ENCODE measurements around the gene SMS. TPM values are rescaled to one million over a fixed set of nuclear protein-coding genes. Genes with fewer than 3 reads are reported as not detected.

Gene SMS
- total RNA-seq, 1 experiment from 2014 or later = 218 TPM

GRCh38 chrX:21972721-21973120 lies 32.2 kb downstream of the SMS start:
- intact Hi-C loops (cut with micrococcal nuclease; ENCODE audit: unreplicated experiment) = loop anchor here (2.0 to 5.0 kb wide), 3 partner anchors 30 to 1455 kb away; no protein-coding TSS in a partner anchor
- POLR2A ChIA-PET (ENCODE audit: unreplicated experiment) = interaction anchor here (0.5 to 0.6 kb wide), 2 partner anchors 88 to 318 kb away, joined by 3 to 4 read pairs; no protein-coding TSS in a partner anchor
- H3K4me2 ChIP-seq = no peak overlapping the region
- H3K27me3 ChIP-seq (ENCODE audit: insufficient read depth, low read depth) = no peaks in the 10 kb centered on the region
- CTCF ChIA-PET = interaction anchor here (0.6 to 0.7 kb wide), 2 partner anchors 46 to 228 kb away, joined by 3 to 6 read pairs; no protein-coding TSS in a partner anchor
- DNase-seq = peak in 1 of 2 experiments; percentile 69
- TF ChIP-seq EZH2 (IDR thresholded peaks at IDR 0.05; ENCODE audit: low read depth) = no peak
- TF ChIP-seq, protein P1, sequence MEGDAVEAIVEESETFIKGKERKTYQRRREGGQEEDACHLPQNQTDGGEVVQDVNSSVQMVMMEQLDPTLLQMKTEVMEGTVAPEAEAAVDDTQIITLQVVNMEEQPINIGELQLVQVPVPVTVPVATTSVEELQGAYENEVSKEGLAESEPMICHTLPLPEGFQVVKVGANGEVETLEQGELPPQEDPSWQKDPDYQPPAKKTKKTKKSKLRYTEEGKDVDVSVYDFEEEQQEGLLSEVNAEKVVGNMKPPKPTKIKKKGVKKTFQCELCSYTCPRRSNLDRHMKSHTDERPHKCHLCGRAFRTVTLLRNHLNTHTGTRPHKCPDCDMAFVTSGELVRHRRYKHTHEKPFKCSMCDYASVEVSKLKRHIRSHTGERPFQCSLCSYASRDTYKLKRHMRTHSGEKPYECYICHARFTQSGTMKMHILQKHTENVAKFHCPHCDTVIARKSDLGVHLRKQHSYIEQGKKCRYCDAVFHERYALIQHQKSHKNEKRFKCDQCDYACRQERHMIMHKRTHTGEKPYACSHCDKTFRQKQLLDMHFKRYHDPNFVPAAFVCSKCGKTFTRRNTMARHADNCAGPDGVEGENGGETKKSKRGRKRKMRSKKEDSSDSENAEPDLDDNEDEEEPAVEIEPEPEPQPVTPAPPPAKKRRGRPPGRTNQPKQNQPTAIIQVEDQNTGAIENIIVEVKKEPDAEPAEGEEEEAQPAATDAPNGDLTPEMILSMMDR (conservative IDR thresholded peaks at IDR 0.05) = no peak
- peaks cover 26% of the 10 kb centered on the region for H3F3A ChIP-seq (ENCODE audit: insufficient read depth, low read depth)
- BruUV-seq (replicated peaks) = TSS peak; percentile 63
- peak overlapping the region; percentile 74 for H3K27ac ChIP-seq
- peaks cover 7% of the 10 kb centered on the region; the same call in 1 of the 2 replicates for H3K79me2 ChIP-seq (ENCODE audit: low read depth)
- no peak overlapping the region for H3K4me3 ChIP-seq
- H3K36me3 ChIP-seq (ENCODE audit: low read depth) = peaks cover 11% of the 10 kb centered on the region; the same call in 1 of the 2 replicates
- no peaks in the 10 kb centered on the region for H3K9me3 ChIP-seq (ENCODE audit: insufficient read depth, low read depth)
- no peaks in the 10 kb centered on the region for H4K20me1 ChIP-seq (ENCODE audit: insufficient read depth)
- H3K9me2 ChIP-seq (ENCODE audit: insufficient read depth) = no peaks in the 10 kb centered on the region
- H2AFZ ChIP-seq = no peak overlapping the region
- H3K4me1 ChIP-seq (replicated peaks; ENCODE audit: insufficient read depth) = peaks cover 24% of the 10 kb centered on the region

GRCh38 chrX:21973321-21974010 lies 33.0 kb downstream of the SMS start:
- peaks cover 24% of the 10 kb centered on the region for H3K4me1 ChIP-seq (replicated peaks; ENCODE audit: insufficient read depth)
- H3K4me3 ChIP-seq = no peak overlapping the region
- no peak overlapping the region for H2AFZ ChIP-seq
- no peaks in the 10 kb centered on the region for H3K27me3 ChIP-seq (ENCODE audit: insufficient read depth, low read depth)
- DNase-seq = peak; percentile 26 to 69
- intact Hi-C loops (cut with micrococcal nuclease; ENCODE audit: unreplicated experiment) = loop anchor here (1.0 to 5.0 kb wide), 5 partner anchors 31 to 1456 kb away; partner anchors contain the start of gene MBTPS2
- no peaks in the 10 kb centered on the region for H4K20me1 ChIP-seq (ENCODE audit: insufficient read depth)
- no peaks in the 10 kb centered on the region for H3K9me3 ChIP-seq (ENCODE audit: insufficient read depth, low read depth)
- peak overlapping the region; percentile 72 for H3K4me2 ChIP-seq
- H3K9me2 ChIP-seq (ENCODE audit: insufficient read depth) = no peaks in the 10 kb centered on the region
- H3K36me3 ChIP-seq (ENCODE audit: low read depth) = peaks cover 13% of the 10 kb centered on the region
- H3K79me2 ChIP-seq (ENCODE audit: low read depth) = peaks cover 7% of the 10 kb centered on the region; the same call in 1 of the 2 replicates
- ChIA-PET CTCF (interaction anchor here (0.7 kb wide), 1 partner anchor 46 kb away, joined by 3 read pairs; no protein-coding TSS in a partner anchor), POLR2A (ENCODE audit: unreplicated experiment) (interaction anchor here (0.6 kb wide), 3 partner anchors 12 to 319 kb away, joined by 3 to 4 read pairs (median 4); no protein-coding TSS in a partner anchor)
- BruUV-seq (replicated peaks) = no TSS peak
- TF ChIP-seq, protein P1 (conservative IDR thresholded peaks at IDR 0.05) = no peak
- TF ChIP-seq EZH2 (IDR thresholded peaks at IDR 0.05; ENCODE audit: low read depth) = no peak
- H3K27ac ChIP-seq = peak overlapping the region; percentile 74
- peaks cover 26% of the 10 kb centered on the region for H3F3A ChIP-seq (ENCODE audit: insufficient read depth, low read depth)

DNA sequence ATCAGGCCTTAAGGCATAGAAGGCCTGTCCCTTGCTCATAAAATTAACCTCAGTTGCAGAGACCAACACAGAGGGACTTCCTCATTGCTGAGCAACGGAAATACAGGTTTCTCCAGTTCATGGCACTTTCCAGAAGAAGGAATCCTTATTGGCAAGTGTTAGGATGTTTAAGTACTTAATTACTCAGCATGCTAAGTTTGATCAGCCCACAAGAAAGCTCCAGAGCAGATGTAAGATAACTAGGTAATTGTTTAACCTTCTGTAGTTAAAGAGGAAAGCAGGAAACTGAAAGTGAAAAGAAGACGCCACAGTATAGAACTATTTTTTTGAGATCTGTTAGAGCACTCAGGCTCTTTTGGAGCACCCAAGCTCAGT lies 33.5 kb downstream of the SMS start:
- no TSS peak for BruUV-seq (replicated peaks)
- Histone ChIP-seq H3K4me3 (no peak overlapping the region; the same call in 1 of the 2 replicates), H3K27me3 (ENCODE audit: insufficient read depth, low read depth) (no peaks in the 10 kb centered on the region), H3K36me3 (ENCODE audit: low read depth) (peaks cover 13% of the 10 kb centered on the region), H3K4me2 (peak overlapping the region; percentile 72), H3F3A (ENCODE audit: insufficient read depth, low read depth) (peaks cover 26% of the 10 kb centered on the region), H3K9me2 (ENCODE audit: insufficient read depth) (no peaks in the 10 kb centered on the region), H3K4me1 (replicated peaks; ENCODE audit: insufficient read depth) (peaks cover 24% of the 10 kb centered on the region), H3K27ac (peak overlapping the region; percentile 74), H2AFZ (no peak overlapping the region), H3K79me2 (ENCODE audit: low read depth) (peaks cover 7% of the 10 kb centered on the region; the same call in 1 of the 2 replicates), H3K9me3 (ENCODE audit: insufficient read depth, low read depth) (no peaks in the 10 kb centered on the region), H4K20me1 (ENCODE audit: insufficient read depth) (no peaks in the 10 kb centered on the region)
- ChIA-PET CTCF (no interaction called here), POLR2A (ENCODE audit: unreplicated experiment) (interaction anchor here (0.6 to 0.7 kb wide), 5 partner anchors 11 to 1769 kb away, joined by 3 to 5 read pairs (median 3); partner anchors contain the start of gene ACOT9)
- peak; percentile 46 to 98 for DNase-seq
- TF ChIP-seq, protein P1 (conservative IDR thresholded peaks at IDR 0.05) = no peak
- no peak for TF ChIP-seq EZH2 (IDR thresholded peaks at IDR 0.05; ENCODE audit: low read depth)
- intact Hi-C loops (cut with micrococcal nuclease; ENCODE audit: unreplicated experiment) = loop anchor here (1.0 to 5.0 kb wide), 3 partner anchors 135 to 1457 kb away; partner anchors contain the start of gene MBTPS2
